Renal pelvis (tissue), 4 donors: ENCODE data around the gene FAM161A. TPM values are rescaled to one million over a fixed set of nuclear protein-coding genes. Genes with fewer than 3 reads are reported as not detected.
"Not testable (repeated sequence)": the region's sequence is repeated elsewhere in the genome, so short reads cannot be mapped to it uniquely, and the experiment has no call there.

ENCODE experiments used
- DNase-seq: peaks from one replicate; pipeline ENCODE4 v3.0.0-alpha.2; 2013
- polyA plus RNA-seq, 3 donors: library from polyadenylated mRNA; unstranded; fragments of 120-200 nt; gene quantifications; one replicate each; pipeline ENCODE4 v1.2.1, GENCODE V29; 2013; ENCODE audit not compliant: insufficient read length in 3 of 3

FAM161A gene
- polyA plus RNA-seq, 3 donors: 12.7 to 30.4 (median 27.0) TPM

- DNase-seq: not testable (repeated sequence)
Measured at GRCh38 chr2:61851270-61851669, 2.6 kb downstream of the FAM161A start.

- no peak for DNase-seq
Measured at GRCh38 chr2:61845320-61845719, 8.5 kb downstream of the FAM161A start.

- DNase-seq: no peak
Measured at GRCh38 chr2:61841286-61841685, 12.6 kb downstream of the FAM161A start.

GRCh38 chr2:61834893-61835292 lies 19.0 kb downstream of the FAM161A start:
- DNase-seq: no peak

GRCh38 chr2:61833971-61834370 lies 19.9 kb downstream of the FAM161A start:
- no peak for DNase-seq

- DNase-seq: no peak
Measured at GRCh38 chr2:61832183-61832841, 21.5 kb downstream of the FAM161A start.

GRCh38 chr2:61822255-61822654 lies 31.6 kb downstream of the FAM161A start:
- no peak for DNase-seq

- no peak for DNase-seq
Measured at GRCh38 chr2:61816480-61817355, 37.1 kb downstream of the FAM161A start.

GRCh38 chr2:61814539-61815160 lies 39.2 kb downstream of the FAM161A start:
- no peak for DNase-seq

- not testable (repeated sequence) for DNase-seq
Measured at GRCh38 chr2:61813314-61813713, 40.5 kb downstream of the FAM161A start.

GRCh38 chr2:61811821-61812220 lies 42.0 kb downstream of the FAM161A start:
- DNase-seq: no peak

- DNase-seq: not testable (repeated sequence)
Measured at GRCh38 chr2:61810203-61810602, 43.7 kb downstream of the FAM161A start.

- DNase-seq: not testable (repeated sequence)
Measured at GRCh38 chr2:61808693-61809092, 45.2 kb downstream of the FAM161A start.

GRCh38 chr2:61807036-61807757 lies 46.7 kb downstream of the FAM161A start:
- no peak for DNase-seq

GRCh38 chr2:61802548-61802947 lies 51.3 kb downstream of the FAM161A start:
- no peak for DNase-seq

GRCh38 chr2:61799099-61799498 lies 54.8 kb downstream of the FAM161A start:
- DNase-seq: no peak

- DNase-seq: not testable (repeated sequence)
Measured at GRCh38 chr2:61797446-61797845, 56.4 kb downstream of the FAM161A start.

GRCh38 chr2:61795408-61795807 lies 58.5 kb downstream of the FAM161A start:
- no peak for DNase-seq

GRCh38 chr2:61793389-61793836 lies 60.4 kb downstream of the FAM161A start:
- peak; percentile 55 for DNase-seq

- no peak for DNase-seq
Measured at GRCh38 chr2:61792355-61792890, 61.4 kb downstream of the FAM161A start.

GRCh38 chr2:61789807-61790602 lies 63.9 kb downstream of the FAM161A start:
- DNase-seq: no peak
